Keratinocyte (primary cell): ENCODE measurements around the gene MAGI2. TPM values are rescaled to one million over a fixed set of nuclear protein-coding genes. Genes with fewer than 3 reads are reported as not detected.

ENCODE experiments used
- DNase-seq: peaks from one replicate; pipeline ENCODE4 v3.0.0-alpha.2; 2011; ENCODE audit warnings: low read depth, missing footprints, low spot score
- FAIRE-seq: peaks from 2 replicates; lab custom pipeline; 2011; peaks lifted over from hg19 to GRCh38; lab: Jason Lieb, UNC
- H2AFZ ChIP-seq: 2 replicates; pipeline ENCODE4 v1.6.0; 2012; ENCODE audit warnings: low read length, control low read depth, inconsistent platforms; ENCODE audit not compliant: control insufficient read depth
- H3K27ac ChIP-seq: 2 replicates; pipeline ENCODE4 v1.5.1; 2011; ENCODE audit warnings: low read length; ENCODE audit not compliant: control insufficient read depth, insufficient read depth
- H3K27me3 ChIP-seq: 3 replicates; pipeline ENCODE4 v1.6.0; 2011; ENCODE audit warnings: low read length; ENCODE audit not compliant: control insufficient read depth, insufficient read depth; ENCODE audit errors: extremely low read depth
- H3K36me3 ChIP-seq, 2 experiments: 2 replicates in 1 of 2; 3 replicates in 1 of 2; pipeline ENCODE4 v1.5.1; 2011; ENCODE audit warnings: low read length in 2 of 2, mild to moderate bottlenecking in 1 of 2; ENCODE audit not compliant: control insufficient read depth in 2 of 2, insufficient read depth in 2 of 2; ENCODE audit errors: extremely low read depth in 1 of 2
- H3K4me1 ChIP-seq: 3 replicates; pipeline ENCODE4 v1.5.1; 2011; ENCODE audit warnings: low read length; ENCODE audit not compliant: control insufficient read depth, insufficient read depth; ENCODE audit errors: extremely low read depth
- H3K4me2 ChIP-seq: 3 replicates; pipeline ENCODE4 v1.6.0; 2011; ENCODE audit warnings: low read depth, low read length; ENCODE audit not compliant: control insufficient read depth, insufficient read depth; ENCODE audit errors: extremely low read depth
- H3K4me3 ChIP-seq, 3 experiments: fragments of 200-600 bp in 1 of 3; sonication (generic) in 1 of 3; 2 replicates in 2 of 3; 3 replicates in 1 of 3; pipeline ENCODE4 v1.5.1; 2011 to 2016; ENCODE audit warnings: low read length in 3 of 3, mild to moderate bottlenecking in 3 of 3, control low read depth in 2 of 3, inconsistent platforms in 1 of 3, low read depth in 1 of 3, mixed read lengths in 1 of 3, mixed run types in 1 of 3, moderate library complexity in 1 of 3; ENCODE audit not compliant: control insufficient read depth in 2 of 3, insufficient read depth in 2 of 3; ENCODE audit errors: extremely low read depth in 1 of 3
- H3K79me2 ChIP-seq: 2 replicates; pipeline ENCODE4 v1.6.0; 2012; ENCODE audit warnings: low read length; ENCODE audit not compliant: control insufficient read depth, insufficient read depth
- H3K9ac ChIP-seq: 3 replicates; pipeline ENCODE4 v1.6.0; 2011; ENCODE audit warnings: low read length; ENCODE audit not compliant: control insufficient read depth, insufficient read depth; ENCODE audit errors: extremely low read depth
- H3K9me1 ChIP-seq: 3 replicates; pipeline ENCODE4 v1.6.0; 2011; ENCODE audit warnings: low read length; ENCODE audit not compliant: control insufficient read depth, insufficient read depth; ENCODE audit errors: extremely low read depth
- H3K9me3 ChIP-seq: 2 replicates; pipeline ENCODE4 v1.5.1; 2012; ENCODE audit warnings: low read depth, low read length; ENCODE audit not compliant: control insufficient read depth
- H4K20me1 ChIP-seq: 3 replicates; pipeline ENCODE4 v1.6.0; 2011; ENCODE audit warnings: low read length; ENCODE audit not compliant: control insufficient read depth, insufficient read depth; ENCODE audit errors: extremely low read depth
- CTCF ChIP-seq, 3 experiments: IDR thresholded peaks in 1 of 3; conservative IDR thresholded peaks in 1 of 3; optimal IDR thresholded peaks in 1 of 3; 2 replicates in 2 of 3; 3 replicates in 1 of 3; pipeline versions ENCODE3 to v1.5.1; 2011; ENCODE audit warnings: low read length in 3 of 3, mild to moderate bottlenecking in 3 of 3, moderate library complexity in 2 of 3, control low read depth in 1 of 3, inconsistent platforms in 1 of 3; ENCODE audit not compliant: insufficient read depth in 2 of 3; ENCODE audit errors: extremely low read depth in 1 of 3
- EZH2 ChIP-seq: IDR thresholded peaks from one replicate; pipeline ENCODE4 v1.6.1; 2012; ENCODE audit warnings: inconsistent platforms, mild to moderate bottlenecking, low read length, moderate library complexity
- dilution Hi-C: fragments of 300-500 bp; cut with MboI; formaldehyde crosslinking; loops from one replicate; pipeline ENCODE4 v1.7.0; 2020; ENCODE audit warnings: low sequenced_read_pairs; ENCODE audit not compliant: extremely low pct_ligation_motif_present
- polyA plus RNA-seq, 5 experiments: library from polyadenylated mRNA; depleted of rRNA in 3 of 5; stranded (reverse) in 3 of 5; stranded (forward) in 1 of 5; unstranded in 1 of 5; fragments of >200 nt; gene quantifications; 1 replicate in 1 of 5; 2 replicates in 3 of 5; 3 replicates in 1 of 5; pipeline versions ENCODE4 v1.2.1 to v1.2.3, GENCODE V29; 2011 to 2012; ENCODE audit warnings: missing spikeins in 2 of 5, low read depth in 1 of 5, low replicate concordance in 1 of 5

Gene MAGI2
- polyA plus RNA-seq, 1 donor (not counting 4 experiments of a cell fraction or from before 2014, with no cell fraction given): 0.07 TPM

DNA sequence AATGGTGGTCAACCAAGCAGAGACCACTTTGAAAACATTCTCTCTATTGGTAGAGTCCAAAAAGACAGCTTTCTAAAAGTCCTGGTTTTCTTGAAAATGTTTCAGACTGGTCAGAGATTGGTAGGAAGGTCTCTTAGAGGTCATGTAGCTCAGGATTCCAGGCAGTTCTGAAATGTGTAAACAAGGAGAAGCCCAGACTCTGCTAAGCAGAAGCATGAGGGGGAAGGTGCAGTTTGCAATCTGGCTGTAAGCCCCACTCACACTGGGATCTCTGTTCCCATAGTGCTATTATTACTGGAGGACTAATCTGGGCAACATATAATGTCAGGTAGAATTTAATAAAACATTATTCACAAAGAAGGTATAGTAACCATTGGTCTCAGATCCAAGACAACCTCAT is 101.1 kb downstream of the MAGI2 start:
- FAIRE-seq (no peak), DNase-seq (no peak)
- no peaks in the 10 kb centered on the region for H4K20me1 ChIP-seq
- H3K9me3 ChIP-seq: no peaks in the 10 kb centered on the region
- no peak overlapping the region for H3K4me2 ChIP-seq
- H2AFZ ChIP-seq: no peak overlapping the region
- no peak overlapping the region for H3K9ac ChIP-seq
- H3K9me1 ChIP-seq: no peaks in the 10 kb centered on the region
- no peaks in the 10 kb centered on the region for H3K36me3 ChIP-seq
- no peak overlapping the region for H3K27ac ChIP-seq
- no peak overlapping the region for H3K4me3 ChIP-seq
- dilution Hi-C loops: no loop called here
- no peaks in the 10 kb centered on the region for H3K79me2 ChIP-seq
- H3K27me3 ChIP-seq: no peaks in the 10 kb centered on the region
- TF ChIP-seq EZH2 (no peak), CTCF (optimal IDR thresholded peaks at IDR 0.05 in 1 of 3, IDR thresholded peaks at IDR 0.05 in 1 of 3, conservative IDR thresholded peaks at IDR 0.05 in 1 of 3; ENCODE audit: extremely low read depth in 1 of 3, insufficient read depth in 2 of 3, low read length in 3 of 3) (no peak)
- H3K4me1 ChIP-seq: no peaks in the 10 kb centered on the region

GRCh38 chr7:79347351-79347750 is 106.1 kb downstream of the MAGI2 start:
- TF ChIP-seq EZH2 (no peak), CTCF (optimal IDR thresholded peaks at IDR 0.05 in 1 of 3, IDR thresholded peaks at IDR 0.05 in 1 of 3, conservative IDR thresholded peaks at IDR 0.05 in 1 of 3; ENCODE audit: extremely low read depth in 1 of 3, insufficient read depth in 2 of 3, low read length in 3 of 3) (no peak)
- Histone ChIP-seq H3K9me1 (no peaks in the 10 kb centered on the region), H3K27me3 (no peaks in the 10 kb centered on the region), H3K79me2 (no peaks in the 10 kb centered on the region), H3K4me3 (no peak overlapping the region), H3K4me2 (no peak overlapping the region), H3K9ac (no peak overlapping the region), H4K20me1 (no peaks in the 10 kb centered on the region), H3K4me1 (no peaks in the 10 kb centered on the region), H3K9me3 (no peaks in the 10 kb centered on the region), H2AFZ (no peak overlapping the region), H3K36me3 (no peaks in the 10 kb centered on the region), H3K27ac (no peak overlapping the region)
- no peak for DNase-seq
- no peak for FAIRE-seq
- dilution Hi-C loops: no loop called here
